ENCODE data around the gene DDIAS.

- TF ChIP-seq POLR2A (IDR thresholded peaks at IDR 0.05) (no peak), CTCF (IDR thresholded peaks at IDR 0.05 in 4 of 5, conservative IDR thresholded peaks at IDR 0.05 in 1 of 5) (no peak)
Measured at GRCh38 chr11:82892611-82893169, 8.8 kb upstream of the DDIAS start.

All from gastrocnemius medialis (tissue), 4 donors.